GM21390 (cell line): ENCODE data around the gene KCNMB2.

ENCODE experiments used
- ATAC-seq: cut with Tn5 transposase; IDR thresholded peaks from one replicate; pipeline ENCODE4 v1.9.1; 2021; ENCODE audit not compliant: unreplicated experiment

Gene KCNMB2

GRCh38 chr3:178536211-178537079 is at the start of gene KCNMB2:
KCNMB2 (plus strand) TSS chr3:178536436.
- no peak for ATAC-seq

GRCh38 chr3:178486903-178487302 is 49.3 kb upstream of the KCNMB2 start:
- no peak for ATAC-seq

- ATAC-seq: no peak
Observed at GRCh38 chr3:178487752-178488151, 48.5 kb upstream of the KCNMB2 start.

- ATAC-seq: no peak
Observed at GRCh38 chr3:178491751-178492150, 44.5 kb upstream of the KCNMB2 start.

- ATAC-seq: no peak
Observed at GRCh38 chr3:178492491-178492890, 43.7 kb upstream of the KCNMB2 start.

- ATAC-seq: no peak
Observed at GRCh38 chr3:178494386-178494785, 41.9 kb upstream of the KCNMB2 start.

- no peak for ATAC-seq
Observed at GRCh38 chr3:178496911-178497310, 39.3 kb upstream of the KCNMB2 start.

- no peak for ATAC-seq
Observed at GRCh38 chr3:178498871-178499270, 37.4 kb upstream of the KCNMB2 start.

GRCh38 chr3:178500631-178501030 is 35.6 kb upstream of the KCNMB2 start:
- ATAC-seq: no peak

GRCh38 chr3:178504128-178504527 is 32.1 kb upstream of the KCNMB2 start:
- ATAC-seq: no peak

- no peak for ATAC-seq
Observed at GRCh38 chr3:178505832-178506231, 30.4 kb upstream of the KCNMB2 start.

- no peak for ATAC-seq
Observed at GRCh38 chr3:178507507-178508442, 28.5 kb upstream of the KCNMB2 start.

- ATAC-seq: no peak
Observed at GRCh38 chr3:178508443-178508825, 27.8 kb upstream of the KCNMB2 start.

- ATAC-seq: no peak
Observed at GRCh38 chr3:178510496-178510895, 25.7 kb upstream of the KCNMB2 start.

GRCh38 chr3:178512647-178513046 is 23.6 kb upstream of the KCNMB2 start:
- no peak for ATAC-seq

GRCh38 chr3:178513546-178514380 is 22.5 kb upstream of the KCNMB2 start:
- no peak for ATAC-seq

GRCh38 chr3:178514401-178514800 is 21.8 kb upstream of the KCNMB2 start:
- no peak for ATAC-seq

GRCh38 chr3:178515076-178515744 is 21.0 kb upstream of the KCNMB2 start:
- ATAC-seq: peak; percentile 33

- no peak for ATAC-seq
Observed at GRCh38 chr3:178517665-178518334, 18.4 kb upstream of the KCNMB2 start.
